ENCODE data around the gene GFOD1. TPM values are rescaled to one million over a fixed set of nuclear protein-coding genes. Genes with fewer than 3 reads are reported as not detected.

GFOD1 gene
- total and polyA plus RNA-seq, 10 of the 15 experiments (the other 5 are each of a cell fraction or from before 2014, with no cell fraction given), result 6.5 to 41.4 (median 16.0) TPM

DNA sequence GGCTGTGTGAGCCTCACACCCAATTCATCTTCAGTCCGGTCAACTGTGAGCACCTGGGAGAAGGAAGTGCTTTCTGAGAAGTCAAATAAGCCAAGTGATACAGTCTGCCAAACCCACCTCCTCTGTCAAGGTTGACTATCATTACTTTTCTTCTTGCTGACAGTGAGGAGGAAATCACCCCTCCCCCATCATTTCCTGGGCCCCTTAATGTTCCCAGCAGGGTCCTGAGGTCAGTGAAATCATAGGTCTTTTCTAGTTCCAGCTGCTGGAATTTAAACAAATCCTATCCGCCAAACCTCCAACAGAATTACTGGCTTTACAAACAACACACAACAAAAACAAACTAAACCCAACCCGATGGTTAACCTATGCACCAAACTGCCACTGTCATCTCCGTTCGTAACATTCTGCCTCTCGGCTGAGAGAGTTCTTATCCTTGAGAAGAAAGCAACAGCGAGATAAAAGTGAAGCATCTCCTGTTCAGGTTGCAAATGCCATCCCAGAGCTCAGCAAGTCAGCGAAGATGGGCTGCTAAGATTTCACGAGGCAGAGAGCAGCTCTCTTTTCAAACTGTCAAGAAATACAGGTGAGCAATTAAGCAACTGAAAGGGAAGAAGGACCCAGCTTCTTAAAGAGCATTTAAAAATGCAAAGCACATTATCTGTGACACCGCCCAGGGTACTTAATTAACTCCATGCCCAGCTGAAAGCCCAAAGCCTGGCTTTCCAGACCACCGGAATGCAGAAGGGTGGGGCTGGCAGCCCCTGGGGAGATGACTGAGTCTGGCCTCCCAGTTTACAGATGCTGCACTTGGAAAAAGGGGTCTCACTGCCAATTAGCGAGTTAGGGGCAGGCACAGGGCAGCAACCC is 24.7 kb downstream of the GFOD1 start:
- BruUV-seq (replicated peaks), result no TSS peak
- Histone ChIP-seq H3K9ac (ENCODE audit: control insufficient read depth, insufficient read depth, low read length) (no peak overlapping the region), H3K27me3 (replicated peaks in 1 of 2; ENCODE audit: control insufficient read depth in 2 of 2, insufficient read depth in 2 of 2, low read length in 1 of 2) (no peaks in the 10 kb centered on the region), H3K4me1 (ENCODE audit: control insufficient read depth, insufficient read depth, low read length) (peaks cover 35% of the 10 kb centered on the region), H3K4me2 (ENCODE audit: control insufficient read depth, insufficient read depth) (no peak overlapping the region), H3K36me3 (ENCODE audit: control insufficient read depth in 2 of 2, insufficient read depth in 2 of 2, low read length in 1 of 2) (peaks cover 6 to 14% of the 10 kb centered on the region in 2 experiments; a peak in 3 of 4 replicates), H3K79me2 (ENCODE audit: control insufficient read depth, insufficient read depth, low read length) (peaks cover 57% of the 10 kb centered on the region), H3K4me3 (no peak overlapping the region), H4K20me1 (ENCODE audit: control insufficient read depth, insufficient read depth) (no peaks in the 10 kb centered on the region), H3K9me3 (replicated peaks; ENCODE audit: control insufficient read depth, insufficient read depth, low read length) (no peaks in the 10 kb centered on the region; the same call in 2 of the 3 replicates), H3K27ac (ENCODE audit: control insufficient read depth, insufficient read depth) (no peak overlapping the region), H2AFZ (ENCODE audit: control insufficient read depth, low read depth, low read length) (no peak overlapping the region)
- CTCF ChIA-PET, result interaction anchor here (0.5 to 1.5 kb wide), 4 partner anchors 11 to 151 kb away, joined by 3 to 4 read pairs (median 3); no protein-coding TSS in a partner anchor
- intact Hi-C loops (cut with micrococcal nuclease; ENCODE audit: unreplicated experiment), result no loop called here
- SMC1A ChIA-PET (ENCODE audit: uncharacterized antibody, unreplicated experiment), result interaction anchor here (0.9 to 5.3 kb wide), 5 partner anchors 8 to 31 kb away, joined by 3 to 43 read pairs (median 3); no protein-coding TSS in a partner anchor
- in situ Hi-C loops (cut with MboI), result no loop called here
- no peak for ATAC-seq
- FAIRE-seq, result no peak
- TF ChIP-seq MTA3 (IDR thresholded peaks at IDR 0.05; ENCODE audit: borderline replicate concordance, low read length) (no peak), TCF3 (IDR thresholded peaks at IDR 0.05; ENCODE audit: borderline replicate concordance, insufficient read depth, low read depth, low read length) (no peak), FOS (IDR thresholded peaks at IDR 0.05; ENCODE audit: borderline replicate concordance, extremely low read depth, insufficient read length) (no peak), ZNF274 (IDR thresholded peaks at IDR 0.05; ENCODE audit: insufficient read depth, insufficient read length) (no peak), LARP7 (IDR thresholded peaks at IDR 0.05) (no peak), MEF2B (IDR thresholded peaks at IDR 0.05; ENCODE audit: partially characterized antibody, poor library complexity, severe bottlenecking) (no peak), CREB1 (IDR thresholded peaks at IDR 0.05; ENCODE audit: low read depth) (no peak)
- TF ChIP-seq, protein P1, sequence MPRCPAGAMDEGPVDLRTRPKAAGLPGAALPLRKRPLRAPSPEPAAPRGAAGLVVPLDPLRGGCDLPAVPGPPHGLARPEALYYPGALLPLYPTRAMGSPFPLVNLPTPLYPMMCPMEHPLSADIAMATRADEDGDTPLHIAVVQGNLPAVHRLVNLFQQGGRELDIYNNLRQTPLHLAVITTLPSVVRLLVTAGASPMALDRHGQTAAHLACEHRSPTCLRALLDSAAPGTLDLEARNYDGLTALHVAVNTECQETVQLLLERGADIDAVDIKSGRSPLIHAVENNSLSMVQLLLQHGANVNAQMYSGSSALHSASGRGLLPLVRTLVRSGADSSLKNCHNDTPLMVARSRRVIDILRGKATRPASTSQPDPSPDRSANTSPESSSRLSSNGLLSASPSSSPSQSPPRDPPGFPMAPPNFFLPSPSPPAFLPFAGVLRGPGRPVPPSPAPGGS (IDR thresholded peaks at IDR 0.05; ENCODE audit: borderline replicate concordance, insufficient read depth, low read depth, low read length, poor library complexity, severe bottlenecking), result no peak
- WGBS (ENCODE audit: insufficient coverage, insufficient replicate concordance, low lambda C conversion rate, missing lambda C conversion rate), result 85% methylated on average over 12 of the region's 12 CpGs
- POLR2A ChIA-PET, result interaction anchor here (0.5 to 0.6 kb wide), 2 partner anchors 126 to 243 kb away, joined by 3 read pairs; no protein-coding TSS in a partner anchor
- DNase-seq (ENCODE audit: low read depth, low spot score), result no peak
- RAD21 ChIA-PET (ENCODE audit: unreplicated experiment), result interaction anchor here (0.7 to 2.1 kb wide), 4 partner anchors 8 to 125 kb away, joined by 3 to 5 read pairs (median 4); no protein-coding TSS in a partner anchor

All from GM12878 (cell line).